ENCODE data around the gene MACROH2A2.
"Not testable (repeated sequence)": the region's sequence is repeated elsewhere in the genome, so short reads cannot be mapped to it uniquely, and the experiment has no call there.

MACROH2A2 gene

GRCh38 chr10:70038923-70039322, 13.7 kb upstream of the MACROH2A2 start:
- no peak overlapping the region for H3K4me3 ChIP-seq (replicated peaks; ENCODE audit: low read depth, low read length)
- no peak for TF ChIP-seq CTCF (IDR thresholded peaks at IDR 0.05; ENCODE audit: low read depth, low read length, missing control alignments)
- DNase-seq (ENCODE audit: extremely low read depth, low read depth), result no peak

GRCh38 chr10:70041016-70041415, 11.6 kb upstream of the MACROH2A2 start:
- no peak overlapping the region for H3K4me3 ChIP-seq (replicated peaks; ENCODE audit: low read depth, low read length)
- DNase-seq (ENCODE audit: extremely low read depth, low read depth), result no peak
- no peak for TF ChIP-seq CTCF (IDR thresholded peaks at IDR 0.05; ENCODE audit: low read depth, low read length, missing control alignments)

DNA sequence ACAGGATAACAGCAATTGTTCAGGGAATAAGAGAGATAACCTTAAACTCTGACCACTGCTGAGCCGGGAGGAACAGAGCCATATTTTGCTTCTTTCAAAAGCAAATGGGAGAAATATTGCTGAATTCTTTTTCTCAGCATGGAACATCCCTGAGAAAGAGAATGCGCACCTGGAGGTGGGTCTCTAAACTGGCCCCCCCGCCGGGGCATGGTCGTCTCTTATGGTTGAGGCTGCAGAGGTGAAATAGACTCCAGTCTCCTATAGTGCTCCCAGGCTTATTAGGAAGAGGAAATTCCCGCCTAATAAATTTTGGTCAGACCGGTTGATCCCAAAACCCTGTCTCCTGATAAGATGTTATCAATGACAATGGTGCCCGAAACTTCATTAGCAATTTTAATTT, 10.9 kb upstream of the MACROH2A2 start:
- not testable (repeated sequence) for H3K4me3 ChIP-seq (replicated peaks; ENCODE audit: low read depth, low read length); DNase-seq (ENCODE audit: extremely low read depth, low read depth)

DNA sequence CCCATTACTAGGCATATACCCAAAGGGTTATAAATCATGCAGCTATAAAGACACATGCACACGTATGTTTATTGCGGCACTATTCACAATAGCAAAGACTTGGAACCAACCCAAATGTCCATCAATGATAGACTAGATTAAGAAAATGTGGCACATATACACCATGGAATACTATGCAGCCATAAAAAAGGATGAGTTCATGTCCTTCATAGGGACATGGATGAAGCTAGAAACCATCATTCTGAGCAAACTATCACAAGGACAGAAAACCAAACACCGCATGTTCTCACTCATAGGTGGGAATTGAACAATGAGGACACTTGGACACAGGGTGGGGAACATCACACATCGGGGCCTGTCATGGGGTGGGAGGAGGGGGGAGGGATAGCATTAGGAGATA, 5.6 kb upstream of the MACROH2A2 start:
- H3K4me3 ChIP-seq (replicated peaks; ENCODE audit: low read depth, low read length); DNase-seq (ENCODE audit: extremely low read depth, low read depth): not testable (repeated sequence)

DNA sequence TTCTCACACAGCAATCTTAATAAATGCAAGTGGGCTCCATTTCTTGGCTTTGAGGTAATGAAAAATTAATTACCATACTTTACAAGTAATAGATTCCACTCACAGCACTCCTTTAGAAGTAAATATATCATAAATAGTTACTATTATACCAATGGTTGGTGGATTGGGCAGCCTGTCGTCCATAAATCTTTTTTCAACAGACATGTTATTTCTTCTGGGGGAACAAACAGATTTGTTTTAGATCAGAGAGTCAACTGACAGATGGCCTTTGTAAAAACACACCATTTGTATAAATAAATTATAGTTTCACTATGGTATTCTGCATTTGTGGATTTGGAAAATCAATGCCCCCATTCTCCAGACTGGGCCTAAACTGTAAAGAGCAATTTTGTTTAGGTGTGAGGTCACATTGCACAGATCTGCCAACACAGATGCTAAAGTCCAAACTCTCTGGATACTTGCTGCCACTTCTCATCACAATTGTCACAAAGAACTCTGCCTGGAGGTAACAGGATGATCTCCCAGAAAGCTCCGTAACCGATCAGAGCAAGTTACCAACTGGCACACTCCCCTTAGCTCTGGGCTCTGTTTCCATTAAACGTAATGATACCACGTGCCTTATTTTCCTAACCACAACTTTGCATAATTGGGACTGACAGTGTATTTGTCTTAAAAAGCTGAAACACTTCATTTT, 4.5 kb upstream of the MACROH2A2 start:
- no peak overlapping the region for H3K4me3 ChIP-seq (replicated peaks; ENCODE audit: low read depth, low read length)
- TF ChIP-seq CTCF (IDR thresholded peaks at IDR 0.05; ENCODE audit: low read depth, low read length, missing control alignments), result no peak
- DNase-seq (ENCODE audit: extremely low read depth, low read depth), result no peak

DNA sequence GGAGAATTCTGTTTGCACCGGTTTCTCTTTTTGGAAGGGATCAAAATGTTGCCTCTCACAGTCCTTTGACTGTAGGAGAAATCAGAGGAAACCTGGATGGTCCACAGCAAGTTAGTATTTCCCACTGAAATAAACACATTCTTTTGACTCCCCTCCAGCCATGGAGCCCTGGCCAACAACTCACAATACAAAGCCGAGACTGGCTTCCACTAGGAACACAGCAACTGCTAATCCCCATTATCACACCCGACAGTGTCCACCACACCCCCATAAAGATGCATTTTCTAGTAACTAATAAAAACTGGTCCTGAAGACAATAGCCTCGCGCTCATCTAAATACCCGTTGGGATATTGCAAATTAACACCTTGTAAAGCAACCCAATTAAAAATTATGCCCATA, 798 bp upstream of the MACROH2A2 start:
- DNase-seq (ENCODE audit: extremely low read depth, low read depth), result no peak

DNA sequence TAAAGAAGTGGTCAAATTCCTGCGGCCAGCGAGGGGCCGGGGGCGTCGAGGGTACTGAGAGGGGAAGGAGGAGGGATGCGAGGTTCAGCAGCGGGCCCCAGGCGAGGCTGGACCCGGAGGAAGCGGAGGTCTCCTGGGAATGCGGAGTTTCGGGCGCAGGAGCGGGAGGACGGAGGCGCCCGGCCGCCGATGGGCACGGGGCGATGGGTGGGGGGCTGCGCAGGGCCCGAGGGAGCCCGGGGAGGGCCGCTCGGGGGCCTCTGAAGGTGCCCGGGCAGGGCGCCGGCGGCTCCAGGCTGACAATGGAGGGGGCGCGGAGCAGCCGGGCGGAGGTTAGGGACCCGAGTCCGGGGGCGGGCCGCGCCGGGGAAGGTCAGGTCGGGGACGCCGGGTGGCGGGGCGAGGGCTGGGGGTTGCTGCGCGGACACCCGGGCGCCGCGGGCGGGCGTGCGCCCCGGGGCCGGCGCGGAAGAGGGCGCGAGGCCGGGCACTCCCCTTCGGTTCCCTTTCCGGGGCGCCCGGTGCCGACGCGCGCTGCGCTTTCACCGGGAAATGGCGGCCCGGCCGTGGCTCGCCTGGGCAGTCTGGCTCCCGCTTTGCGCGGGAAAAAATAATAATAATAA, 683 bp downstream of the MACROH2A2 start:
- peak overlapping the region; percentile 36 for H3K4me3 ChIP-seq (replicated peaks; ENCODE audit: low read depth, low read length)
- DNase-seq (ENCODE audit: extremely low read depth, low read depth), result no peak
- TF ChIP-seq CTCF (IDR thresholded peaks at IDR 0.05; ENCODE audit: low read depth, low read length, missing control alignments), result no peak

More for the DNA sequence above, 798 bp upstream of the MACROH2A2 start:
- no peak overlapping the region for H3K4me3 ChIP-seq (replicated peaks; ENCODE audit: low read depth, low read length)
- no peak for TF ChIP-seq CTCF (IDR thresholded peaks at IDR 0.05; ENCODE audit: low read depth, low read length, missing control alignments)

- DNase-seq (ENCODE audit: extremely low read depth, low read depth), result no peak
- TF ChIP-seq CTCF (IDR thresholded peaks at IDR 0.05; ENCODE audit: low read depth, low read length, missing control alignments), result peak; percentile 6
Measured at GRCh38 chr10:70053841-70054288, 1.2 kb downstream of the MACROH2A2 start.

More at GRCh38 chr10:70053841-70054288, 1.2 kb downstream of the MACROH2A2 start:
- peak overlapping the region; percentile 36; the same call in 1 of the 2 replicates for H3K4me3 ChIP-seq (replicated peaks; ENCODE audit: low read depth, low read length)

Measured in HFF-Myc (cell line).